MG63 (cell line): ENCODE measurements around the gene SSTR4. TPM values are rescaled to one million over a fixed set of nuclear protein-coding genes. Genes with fewer than 3 reads are reported as not detected.

Experiments used
- DNase-seq: peaks from one replicate; pipeline ENCODE4 v3.0.0-alpha.2; 2020
- H3K27me3 ChIP-seq: fragments of 250-450 bp; sonication (Bioruptor Pico); 2 replicates; pipeline ENCODE4 v1.5.1; 2020; ENCODE audit warnings: mild to moderate bottlenecking, moderate library complexity
- H3K36me3 ChIP-seq: fragments of 250-450 bp; sonication (Bioruptor Pico); 2 replicates; pipeline ENCODE4 v1.5.1; 2020; ENCODE audit warnings: mild to moderate bottlenecking, moderate library complexity
- H3K4me3 ChIP-seq: fragments of 250-450 bp; sonication (Bioruptor Pico); 2 replicates; pipeline ENCODE4 v1.5.1; 2020; ENCODE audit warnings: mild to moderate bottlenecking, moderate library complexity
- H3K9me3 ChIP-seq: fragments of 250-450 bp; sonication (Bioruptor Pico); 2 replicates; pipeline ENCODE4 v1.5.1; 2020; ENCODE audit warnings: mild to moderate bottlenecking, moderate library complexity
- total RNA-seq: library from RNA; depleted of rRNA; stranded (reverse); fragments of >200 nt; shearing (Covaris generic); gene quantifications from 2 replicates; pipeline ENCODE4 v1.2.3, GENCODE V29; 2014; ENCODE audit warnings: low replicate concordance; rRNA removed

Gene SSTR4
- total RNA-seq, 1 experiment from 2014 or later, result not detected

DNA sequence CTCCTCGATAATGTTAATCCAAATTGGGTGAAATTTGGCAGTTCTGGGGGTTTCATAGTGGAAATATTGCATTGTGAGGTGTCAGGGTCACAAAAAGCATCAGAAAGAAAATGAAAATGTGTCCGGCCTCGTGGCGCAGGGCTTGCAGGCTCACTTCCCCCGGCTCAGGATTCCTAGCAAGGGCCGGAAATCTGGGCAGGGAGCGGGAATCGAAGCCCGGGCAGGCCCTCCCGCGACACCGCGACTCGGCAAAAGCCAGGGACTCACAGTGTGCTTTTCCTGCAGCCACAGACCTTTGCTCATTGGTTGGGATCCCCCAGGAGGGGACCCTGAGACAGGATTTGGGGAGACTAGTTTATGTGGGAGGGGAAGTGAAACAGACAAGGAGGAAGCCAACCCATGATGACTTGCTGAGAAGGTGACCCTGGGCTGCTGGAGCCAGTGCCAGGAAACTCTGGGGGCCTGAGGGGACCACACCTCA lies 51.9 kb downstream of the SSTR4 start:
- no peaks in the 10 kb centered on the region for H3K36me3 ChIP-seq
- no peak for DNase-seq

DNA sequence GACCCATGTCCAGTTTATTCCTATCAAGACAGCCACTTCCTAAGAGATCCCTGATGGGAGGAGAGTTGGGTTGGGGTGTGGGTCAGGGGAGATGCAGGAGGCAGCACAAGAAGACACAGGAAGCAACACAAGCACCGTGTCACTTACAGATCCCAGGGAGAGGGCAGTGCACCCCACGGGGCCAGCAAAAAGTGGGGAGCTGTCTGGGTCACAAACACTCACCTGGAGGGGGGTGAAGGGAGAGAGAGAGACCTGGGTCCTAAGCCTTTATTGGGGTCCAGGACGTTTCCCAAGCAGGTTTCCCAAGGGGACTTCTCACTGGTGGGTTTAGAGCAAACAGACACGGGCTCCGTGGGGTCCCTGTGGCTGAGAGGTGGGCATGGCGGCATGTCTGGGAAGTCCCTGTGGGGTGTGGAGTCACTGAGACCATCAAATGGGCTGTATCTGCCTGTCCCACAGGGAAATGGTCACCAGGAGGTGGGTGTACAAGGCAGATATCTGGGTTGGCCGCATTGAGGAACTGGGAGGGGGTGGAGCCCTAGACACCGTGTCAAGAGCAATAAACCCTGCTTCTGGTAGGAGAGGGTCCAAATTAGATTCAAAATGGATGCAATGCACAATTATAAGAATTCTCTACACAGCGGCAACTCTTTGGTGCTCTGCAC lies 52.6 kb downstream of the SSTR4 start:
- H3K9me3 ChIP-seq, result no peaks in the 10 kb centered on the region
- H3K4me3 ChIP-seq, result no peak overlapping the region
- H3K27me3 ChIP-seq, result no peaks in the 10 kb centered on the region
- H3K36me3 ChIP-seq, result no peaks in the 10 kb centered on the region
- DNase-seq, result no peak

More for the DNA sequence above, 51.9 kb downstream of the SSTR4 start:
- H3K4me3 ChIP-seq, result no peak overlapping the region
- no peaks in the 10 kb centered on the region for H3K9me3 ChIP-seq
- no peaks in the 10 kb centered on the region for H3K27me3 ChIP-seq

Other genes starting within 250 kb of the SSTR4 start
- gene THBD, start 14.4 kb downstream of the SSTR4 start, total RNA-seq, result 0.72 and 1.4 TPM in 2 replicates
- not detected in 2 replicates for gene CD93, start 51.0 kb downstream of the SSTR4 start, total RNA-seq